Inflammatory macrophage treated with lipopolysaccharide for 4 hours (primary cell): ENCODE results near the gene MAPRE3.

Experiments used
- DNase-seq: peaks from one replicate; pipeline ENCODE4 v3.0.0-alpha.2; 2020

The MAPRE3 gene

DNA sequence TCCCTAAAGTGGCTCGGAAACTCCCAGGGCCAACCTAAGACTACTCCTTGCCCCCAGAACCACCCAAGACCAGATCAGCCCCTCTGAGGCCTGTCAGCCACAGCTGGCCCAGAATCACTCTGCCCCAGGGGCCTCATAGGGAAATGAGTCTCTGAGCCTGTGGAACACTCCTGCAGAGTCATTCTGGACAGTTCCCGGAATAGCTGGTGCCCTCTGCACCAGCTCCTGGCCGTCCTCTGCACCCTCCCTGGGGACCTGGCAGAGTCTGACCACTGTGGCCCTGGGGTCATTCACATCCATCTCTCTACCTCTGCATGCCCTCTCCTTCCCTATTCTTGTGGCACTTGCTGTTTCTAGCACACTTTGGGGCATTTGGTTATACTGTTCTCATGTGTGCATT, 47.7 kb downstream of the MAPRE3 start:
- DNase-seq: no peak

- no peak for DNase-seq
Measured at GRCh38 chr2:27019459-27019858, 49.0 kb downstream of the MAPRE3 start.

DNA sequence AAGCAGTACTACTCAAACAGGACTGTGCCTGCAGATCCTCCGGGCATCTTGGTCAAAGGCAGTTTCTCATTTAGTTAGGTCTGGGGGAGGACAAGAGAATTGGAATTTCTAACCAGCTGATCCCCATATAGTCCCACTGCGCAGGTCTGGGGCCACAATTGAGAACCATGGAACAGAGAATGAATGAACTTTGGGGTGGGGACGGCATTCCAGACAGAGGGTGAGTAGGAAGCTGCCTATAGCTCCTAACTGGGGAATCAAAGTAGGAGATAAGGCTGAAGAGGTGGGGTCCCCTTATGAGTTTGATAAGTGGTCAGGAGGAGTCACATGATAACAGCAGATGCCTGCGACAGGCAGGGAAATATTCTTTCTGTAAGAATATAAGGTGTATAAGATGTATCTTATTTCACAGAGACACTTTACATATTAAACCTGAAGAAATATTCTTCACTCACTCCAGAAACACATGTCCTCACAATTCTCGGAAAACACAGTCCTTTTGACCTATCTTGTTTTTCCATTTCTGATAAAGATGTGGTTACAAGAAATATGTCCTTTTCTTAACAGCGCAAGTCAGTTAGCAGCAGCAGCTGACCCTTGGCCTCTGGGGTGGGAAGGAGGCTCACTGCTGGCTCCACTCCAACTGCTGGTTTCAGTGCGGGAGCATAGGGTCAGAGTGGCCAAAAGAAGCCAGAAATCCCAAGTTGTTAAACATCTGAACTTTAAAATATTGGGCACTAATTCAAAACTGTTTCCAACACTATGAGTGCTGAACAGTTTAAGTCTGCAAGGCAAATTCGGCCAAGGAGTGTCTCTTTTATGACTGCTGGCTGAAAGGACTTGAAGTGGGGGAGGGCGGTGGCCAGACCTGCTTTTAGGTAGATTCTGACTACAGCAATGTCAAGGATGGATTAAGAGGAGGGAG, 49.8 kb downstream of the MAPRE3 start:
- no peak for DNase-seq

GRCh38 chr2:27021253-27022049, 51.0 kb downstream of the MAPRE3 start:
- DNase-seq: no peak

GRCh38 chr2:27023740-27024139, 53.3 kb downstream of the MAPRE3 start:
- DNase-seq: no peak

DNA sequence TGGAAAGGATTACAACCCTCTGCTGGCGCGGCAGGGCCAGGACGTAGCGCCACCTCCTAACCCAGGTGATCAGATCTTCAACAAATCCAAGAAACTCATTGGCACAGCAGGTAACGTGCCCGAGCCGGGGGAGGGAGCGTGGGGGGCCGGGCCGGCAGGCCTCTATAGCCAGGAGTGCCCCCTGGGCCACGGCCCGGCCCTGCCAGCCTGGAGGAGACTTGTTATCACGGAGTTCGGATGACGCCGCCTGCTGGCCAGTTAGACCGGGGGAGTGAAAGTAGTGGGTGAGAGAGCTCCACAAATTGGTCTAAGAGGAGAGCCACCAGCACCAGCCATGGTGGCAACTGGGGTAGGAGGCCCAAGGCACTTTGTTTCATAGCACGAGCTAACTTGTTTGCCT, 53.8 kb downstream of the MAPRE3 start:
- no peak for DNase-seq

DNA sequence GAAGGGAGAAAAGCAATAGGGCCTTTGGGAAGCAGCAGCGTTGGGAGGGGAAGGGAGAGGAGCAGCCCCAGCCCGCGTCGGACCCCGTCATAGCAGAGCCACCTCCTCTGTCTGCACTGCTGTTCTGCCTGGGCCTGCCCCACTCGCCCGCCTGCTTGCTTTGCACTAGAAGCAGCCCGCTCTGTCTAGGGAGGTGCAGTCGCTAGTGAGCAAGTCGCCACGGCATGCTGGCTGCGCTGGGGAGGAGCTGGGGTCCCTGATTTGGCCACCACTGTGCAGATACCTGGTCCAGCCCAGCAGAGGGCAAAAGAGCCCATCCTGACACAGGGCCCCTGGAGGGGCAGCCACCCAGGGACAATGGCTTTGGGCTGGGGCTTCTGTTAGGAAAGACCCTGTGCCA, 54.4 kb downstream of the MAPRE3 start:
- DNase-seq: no peak

DNA sequence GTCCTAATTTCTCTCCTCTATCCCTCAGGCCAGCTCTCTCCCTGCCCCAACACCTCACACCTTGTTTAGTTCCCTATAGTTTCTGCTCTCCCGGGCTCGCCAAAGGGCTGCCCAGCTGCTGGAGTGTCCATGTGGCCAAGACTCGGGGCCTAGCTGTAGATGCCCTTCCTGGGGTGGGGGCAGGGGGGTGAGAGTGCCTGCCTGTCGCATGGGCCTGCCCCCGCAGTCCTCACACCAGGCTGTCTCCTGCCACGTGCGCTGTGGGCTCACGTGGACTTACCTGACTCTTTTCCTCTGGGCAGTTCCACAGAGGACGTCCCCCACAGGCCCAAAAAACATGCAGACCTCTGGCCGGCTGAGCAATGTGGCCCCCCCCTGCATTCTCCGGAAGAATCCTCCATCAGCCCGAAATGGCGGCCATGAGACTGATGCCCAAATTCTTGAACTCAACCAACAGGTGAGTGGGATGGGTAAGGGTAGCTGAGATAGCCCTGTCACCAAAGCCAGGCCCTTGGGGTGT, 54.9 kb downstream of the MAPRE3 start:
- DNase-seq: no peak

DNA sequence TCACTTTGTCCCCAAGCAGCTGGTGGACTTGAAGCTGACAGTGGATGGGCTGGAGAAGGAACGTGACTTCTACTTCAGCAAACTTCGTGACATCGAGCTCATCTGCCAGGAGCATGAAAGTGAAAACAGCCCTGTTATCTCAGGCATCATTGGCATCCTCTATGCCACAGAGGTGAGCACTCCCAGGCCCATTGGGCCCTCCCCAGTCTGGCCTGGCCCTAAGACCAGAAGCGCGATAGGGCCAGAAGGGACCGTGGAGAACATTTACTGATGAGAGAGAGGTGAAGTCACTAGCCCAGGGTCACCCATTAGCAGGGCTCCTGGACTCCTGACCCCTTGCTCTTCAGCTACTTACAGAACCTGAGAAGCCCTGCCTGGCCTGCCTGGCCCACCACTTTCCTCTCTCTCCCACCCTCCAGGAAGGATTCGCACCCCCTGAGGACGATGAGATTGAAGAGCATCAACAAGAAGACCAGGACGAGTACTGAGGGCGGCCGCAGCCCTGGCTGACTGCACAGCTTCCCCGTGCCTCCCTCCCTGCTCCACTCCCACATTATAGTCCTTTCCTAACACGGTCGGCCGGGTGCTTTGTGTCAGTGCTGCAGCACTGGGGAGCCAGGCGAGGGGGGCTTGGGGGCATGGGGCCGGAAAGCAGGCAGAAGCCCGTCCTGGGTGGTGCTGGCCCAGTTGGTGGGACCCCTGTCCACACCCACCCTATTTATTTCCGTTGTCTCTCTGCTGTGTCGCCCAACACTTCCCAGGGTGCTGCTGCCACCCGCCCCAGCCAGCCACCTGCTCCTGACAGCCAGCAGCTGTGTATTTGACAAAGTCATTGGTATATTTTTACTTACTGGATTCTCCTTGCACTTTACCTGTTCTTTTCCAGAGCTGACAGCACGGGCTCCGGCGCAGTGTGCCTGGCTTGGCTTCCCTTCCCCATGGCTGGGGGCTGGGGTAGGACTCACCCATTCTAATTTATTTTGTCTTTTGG, 55.7 kb downstream of the MAPRE3 start:
- no peak for DNase-seq

- DNase-seq: no peak
Measured at GRCh38 chr2:27027211-27027651, 56.8 kb downstream of the MAPRE3 start.

- DNase-seq: no peak
Measured at GRCh38 chr2:27029051-27029450, 58.6 kb downstream of the MAPRE3 start.

DNA sequence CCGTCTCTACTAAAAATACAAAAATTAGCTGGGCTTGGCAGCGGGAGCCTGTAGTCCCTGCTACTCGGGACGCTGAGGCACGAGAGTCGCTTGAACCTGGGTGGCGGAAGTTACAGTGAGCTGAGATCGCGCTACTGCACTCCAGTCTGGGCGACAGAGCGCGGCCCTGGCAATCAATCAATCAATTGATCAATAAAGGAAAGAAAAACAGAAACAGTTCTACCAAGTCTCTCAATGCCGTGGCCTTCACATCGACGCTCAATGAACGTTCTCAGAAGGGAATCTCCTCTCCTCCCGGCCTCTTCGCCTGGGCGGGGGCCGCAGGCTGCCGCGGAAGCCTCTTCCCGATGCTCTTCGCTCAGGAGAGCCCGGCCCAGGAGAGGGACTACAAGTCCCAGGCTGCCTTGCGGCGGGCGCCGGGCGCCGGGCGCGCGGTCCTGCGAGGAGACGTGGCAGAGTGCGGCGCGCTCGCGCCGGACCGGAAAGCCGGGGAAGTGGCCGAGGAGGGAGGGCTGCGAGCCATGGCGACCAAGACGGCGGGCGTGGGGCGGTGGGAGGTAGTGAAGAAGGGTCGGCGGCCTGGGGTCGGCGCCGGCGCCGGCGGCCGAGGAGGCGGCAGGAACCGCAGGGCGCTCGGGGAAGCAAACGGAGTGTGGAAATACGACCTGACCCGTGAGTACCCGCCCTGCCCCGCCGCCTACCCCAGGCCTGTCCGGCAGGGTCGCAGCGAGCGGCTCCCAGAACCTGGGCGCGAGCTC, 62.2 kb downstream of the MAPRE3 start, which contains the start of gene TMEM214:
TMEM214 (plus strand) TSS at position 471 of the 758 bp plus-strand sequence; CDS start at position 522, 51 bp downstream.
- DNase-seq: peak; percentile 91

DNA sequence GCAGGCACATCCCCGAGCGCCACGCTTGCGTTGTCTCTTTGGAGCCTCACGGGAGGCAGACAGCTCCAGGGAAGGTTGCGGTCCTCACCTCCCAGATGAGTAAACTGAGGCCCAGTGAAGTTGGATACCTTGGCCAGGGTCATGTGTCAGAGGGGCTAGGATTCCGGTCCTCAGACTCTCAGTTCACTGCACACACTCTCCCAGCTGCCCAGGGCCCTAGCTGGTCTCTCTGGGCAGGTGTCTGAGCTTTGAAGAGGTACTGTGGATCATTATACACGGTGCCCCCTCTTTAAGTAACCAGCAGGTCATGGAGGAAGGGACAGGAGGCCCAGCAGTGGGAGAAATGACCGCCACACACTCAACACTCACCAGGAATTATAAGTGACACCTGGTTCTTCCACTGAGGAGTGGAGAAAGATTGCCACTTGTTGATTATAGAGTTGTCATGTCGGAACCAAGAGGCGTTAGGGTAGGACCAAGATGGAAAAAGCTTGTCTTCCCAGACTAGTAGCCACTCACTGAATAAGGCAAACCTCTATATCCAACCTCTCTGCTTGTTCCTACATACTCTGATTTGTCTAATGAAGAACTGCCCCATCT, 62.9 kb downstream of the MAPRE3 start:
- DNase-seq: no peak

DNA sequence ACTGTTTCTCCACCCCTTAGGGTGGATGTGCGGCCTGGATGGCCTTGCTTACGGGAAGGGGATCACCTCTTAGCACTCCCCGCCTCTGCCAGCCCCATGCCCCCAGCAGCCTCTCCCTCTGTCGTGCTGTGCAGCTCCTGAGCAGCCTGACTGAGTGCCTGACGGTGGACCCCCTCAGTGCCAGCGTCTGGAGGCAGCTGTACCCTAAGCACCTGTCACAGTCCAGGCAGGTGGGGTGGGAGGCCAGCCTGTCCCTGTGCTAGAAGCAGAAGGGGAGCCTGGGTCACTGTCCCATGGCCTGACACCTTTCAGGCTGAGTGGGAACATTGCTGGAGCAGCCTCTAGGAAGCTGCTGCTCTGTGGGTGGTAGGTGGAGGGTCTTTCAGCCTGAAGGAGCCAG, 67.6 kb downstream of the MAPRE3 start:
- DNase-seq: no peak

- no peak for DNase-seq
Measured at GRCh38 chr2:27038631-27039339, 68.3 kb downstream of the MAPRE3 start.

DNA sequence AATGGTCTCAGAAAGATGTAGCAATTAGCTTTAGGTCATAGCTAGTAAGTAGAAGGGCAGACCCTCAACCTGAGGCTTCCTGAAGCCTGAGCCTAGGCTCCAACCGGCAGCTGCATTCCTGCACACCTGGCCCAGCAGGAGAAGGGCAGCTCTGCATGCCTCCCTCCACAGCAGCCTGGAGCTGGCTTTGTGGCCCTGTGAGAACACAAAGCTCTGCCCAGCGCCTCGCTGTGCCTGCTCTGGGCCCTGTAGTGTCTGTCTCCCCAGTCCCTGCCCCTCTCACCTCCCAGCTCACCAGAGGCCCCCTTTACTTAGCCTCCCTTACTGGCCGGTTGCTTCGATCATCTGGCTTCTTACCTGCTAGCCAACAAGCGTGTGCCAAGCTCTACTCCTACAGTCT, 69.0 kb downstream of the MAPRE3 start:
- no peak for DNase-seq

GRCh38 chr2:27039871-27040270, 69.4 kb downstream of the MAPRE3 start:
- DNase-seq: no peak

DNA sequence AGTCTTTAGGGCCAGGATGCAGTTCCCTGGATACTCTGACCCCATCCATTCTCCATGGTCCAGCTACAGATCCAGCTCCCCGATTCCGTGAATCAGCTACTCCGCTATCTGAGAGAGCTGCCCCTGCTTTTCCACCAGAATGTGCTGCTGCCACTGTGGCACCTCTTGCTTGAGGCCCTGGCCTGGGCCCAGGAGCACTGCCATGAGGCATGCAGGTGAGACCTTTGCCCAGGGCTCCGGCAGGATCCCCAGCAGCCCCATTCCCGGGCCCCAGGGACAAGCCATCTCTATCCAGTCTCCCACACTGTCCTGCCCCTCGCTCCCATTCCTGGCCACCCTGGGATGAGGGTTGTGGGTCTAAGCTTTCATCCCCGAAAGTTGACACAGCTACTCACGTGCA, 69.8 kb downstream of the MAPRE3 start:
- DNase-seq: no peak

GRCh38 chr2:27041752-27042151, 71.3 kb downstream of the MAPRE3 start:
- no peak for DNase-seq

DNA sequence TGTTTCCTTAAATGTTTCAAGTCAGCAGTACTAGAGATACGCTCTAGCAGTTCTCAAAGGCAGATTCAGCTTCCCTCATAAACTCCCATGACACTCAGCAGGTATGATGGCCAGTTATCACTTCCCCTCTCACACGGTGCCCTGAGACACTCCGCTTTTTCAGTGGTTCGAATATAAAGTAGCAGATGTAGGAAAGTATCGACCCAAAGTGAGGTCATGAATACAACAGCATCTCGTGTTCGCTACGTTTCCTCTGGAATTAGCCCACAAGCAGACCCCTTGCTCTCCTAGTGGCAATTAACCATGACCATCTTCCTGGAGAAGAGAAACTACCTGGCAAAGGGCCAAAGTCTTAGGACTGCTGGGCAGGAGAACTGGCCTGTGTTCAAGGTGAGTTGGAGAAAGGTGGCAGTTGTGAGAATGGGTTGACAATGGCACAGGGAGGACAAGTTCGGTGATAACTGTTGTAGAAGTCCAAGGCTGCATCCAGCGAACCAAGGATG, 71.8 kb downstream of the MAPRE3 start:
- DNase-seq: no peak
